ENCODE data around the gene FAM3C. TPM values are rescaled to one million over a fixed set of nuclear protein-coding genes. Genes with fewer than 3 reads are reported as not detected.

Gene FAM3C
- polyA plus RNA-seq, 1 donor: 83.6 TPM

Other genes with a start within 250 kb of the FAM3C start
- gene WNT16, start 67.3 kb downstream of the FAM3C start, polyA plus RNA-seq (ENCODE audit: insufficient read length): 0.22 TPM

All from forelimb muscle (tissue), 1 donor.